K562 (cell line): ENCODE measurements around the gene HSD17B12. TPM values are rescaled to one million over a fixed set of nuclear protein-coding genes. Genes with fewer than 3 reads are reported as not detected.

ENCODE experiments used
- ATAC-seq: fragments of 200-7000 bp; cut with Tn5 transposase; 3 replicates; pipeline ENCODE4 v1.9.1; 2020; ENCODE audit warnings: moderate library complexity
- BruUV-seq: library from RNA; stranded (reverse); fragments of 400-500 nt; replicated peaks from 2 replicates; lab custom pipeline; 2021; lab: Mats Ljungman, UMichigan
- CTCF ChIA-PET: fragments of 300-600 bp; formaldehyde crosslinking; extraction: SDS; loops from one replicate; lab custom pipeline; 2021; ENCODE audit warnings: low intra/inter-chr PET ratio; lab: Yijun Ruan, JAX
- POLR2A ChIA-PET: fragments of 300-600, 350-650 bp; sonication (Branson Sonifier 250); formaldehyde crosslinking; extraction: SDS; loops from one replicate; lab custom pipeline; 2021; ENCODE audit warnings: antibody characterized with exemption, inconsistent platforms; lab: Yijun Ruan, JAX
- DNase-seq, 4 experiments: peaks; one replicate each; pipeline versions ENCODE4 v3.0.0 to v3.0.0-alpha.2; 2011 to 2018; ENCODE audit warnings: low spot score in 3 of 4, mixed read lengths in 3 of 4; ENCODE audit errors: extremely low read depth in 1 of 4
- FAIRE-seq: peaks from 2 replicates; lab custom pipeline; 2011; peaks lifted over from hg19 to GRCh38; lab: Jason Lieb, UNC
- H2AFZ ChIP-seq: 2 replicates; pipeline ENCODE4 v1.6.0; 2011; ENCODE audit warnings: low read depth, low read length, control low read depth, inconsistent platforms
- H3K27ac ChIP-seq: fragments of 200-600 bp; 3 replicates; pipeline ENCODE4 v1.8.0; 2011; ENCODE audit warnings: low read depth, mild to moderate bottlenecking, control low read depth, inconsistent platforms, low read length, moderate library complexity, mixed read lengths; ENCODE audit errors: extremely low read depth
- H3K27me3 ChIP-seq, 2 experiments: fragments of 300-600 bp in 1 of 2; 2 replicates in 1 of 2; 3 replicates in 1 of 2; pipeline versions ENCODE4 v1.6.0 to v1.8.0; 2011; ENCODE audit warnings: inconsistent platforms in 2 of 2, low read length in 2 of 2, mild to moderate bottlenecking in 1 of 2, mixed read lengths in 1 of 2, moderate library complexity in 1 of 2; ENCODE audit not compliant: control insufficient read depth in 2 of 2, insufficient read depth in 2 of 2
- H3K36me3 ChIP-seq: fragments of 300-600 bp; 3 replicates; pipeline ENCODE4 v1.8.0; 2011; ENCODE audit warnings: mild to moderate bottlenecking, low read length, inconsistent platforms; ENCODE audit not compliant: control insufficient read depth, insufficient read depth
- H3K4me1 ChIP-seq, 2 experiments: fragments of 200-600 bp in 1 of 2; replicated peaks in 1 of 2; 2 replicates in 1 of 2; 3 replicates in 1 of 2; pipeline versions ENCODE4 v1.5.1 to v1.8.0; 2011; ENCODE audit warnings: inconsistent platforms in 2 of 2, low read length in 2 of 2, mild to moderate bottlenecking in 1 of 2, mixed read lengths in 1 of 2, moderate library complexity in 1 of 2; ENCODE audit not compliant: control insufficient read depth in 2 of 2, insufficient read depth in 2 of 2
- H3K4me2 ChIP-seq: 2 replicates; pipeline ENCODE4 v1.6.1; 2011; ENCODE audit warnings: low read length, control low read depth, inconsistent platforms, mixed read lengths; ENCODE audit not compliant: insufficient read depth
- H3K4me3 ChIP-seq: fragments of 200-600 bp; sonication (generic), shearing (Covaris generic); 2 replicates; pipeline ENCODE4 v1.5.1; 2016; ENCODE audit warnings: control low read depth, inconsistent platforms
- H3K79me2 ChIP-seq: fragments of 200-600 bp; 3 replicates; pipeline ENCODE4 v1.8.0; 2011; ENCODE audit warnings: low read length, inconsistent platforms; ENCODE audit not compliant: control insufficient read depth, insufficient read depth
- H3K9ac ChIP-seq, 2 experiments: 2 replicates each; pipeline versions ENCODE4 v1.6.0 to v1.6.1; 2011; ENCODE audit warnings: low read depth in 2 of 2, low read length in 2 of 2, control low read depth in 1 of 2, inconsistent platforms in 1 of 2, mild to moderate bottlenecking in 1 of 2, mixed read lengths in 1 of 2; ENCODE audit not compliant: insufficient read depth in 1 of 2
- H3K9me1 ChIP-seq: one replicate; pipeline ENCODE4 v1.6.0; 2011; ENCODE audit warnings: inconsistent platforms, mild to moderate bottlenecking, low read length, moderate library complexity; ENCODE audit not compliant: control insufficient read depth, insufficient read depth
- H3K9me3 ChIP-seq: replicated peaks from 2 replicates; pipeline ENCODE4 v1.5.1; 2011; ENCODE audit warnings: low read depth, low read length, inconsistent platforms; ENCODE audit not compliant: control insufficient read depth, insufficient read depth
- H4K20me1 ChIP-seq: replicated peaks from 2 replicates; pipeline ENCODE4 v1.6.1; 2011; ENCODE audit warnings: low read length, inconsistent platforms, mixed read lengths; ENCODE audit not compliant: control insufficient read depth, insufficient read depth
- HLTF ChIP-seq: fragments of 450-650 bp; IDR thresholded peaks from 2 replicates; pipeline ENCODE4 v1.6.1; 2016
- MAFK ChIP-seq: IDR thresholded peaks from 2 replicates; pipeline ENCODE4 v1.6.1; 2011; ENCODE audit warnings: low read length, improper control_type of control experiment
- THRA ChIP-seq: fragments of 450-650 bp; IDR thresholded peaks from 2 replicates; pipeline ENCODE4 v1.6.1; 2017; ENCODE audit warnings: mild to moderate bottlenecking, moderate library complexity
- ZNF121 ChIP-seq: sonication (generic); formaldehyde crosslinking; conservative IDR thresholded peaks from 2 replicates; pipeline ENCODE4 v1.8.0; 2022; ENCODE audit warnings: missing genetic modification reagents
- WGBS: fragments of 100-300 bp; shearing (Covaris generic); methylation state at CpG from one replicate; pipeline ENCODE4 v1.1.6; 2016; ENCODE audit warnings: low coverage, mixed read lengths; ENCODE audit not compliant: insufficient coverage; ENCODE audit errors: missing lambda C conversion rate; 5-methylcytosine and 5-hydroxymethylcytosine counted together
- in situ Hi-C: fragments of 300-500 bp; cut with MboI; formaldehyde crosslinking; loops from 4 replicates; pipeline ENCODE4 v1.15.0; 2018; ENCODE audit warnings: inconsistent platforms, mixed read lengths
- intact Hi-C: fragments of 100-400 bp; cut with micrococcal nuclease; formaldehyde crosslinking; loops from 2 replicates; pipeline ENCODE4 v1.14.2; 2022
- polyA plus RNA-seq, 8 experiments: library from polyadenylated mRNA; depleted of rRNA in 4 of 8; stranded (reverse) in 5 of 8; unstranded in 3 of 8; fragments of >200 nt; fragmentation: Nextera tagmentation in 2 of 8; fragmentation: Illumina TruSeq in 1 of 8; extraction: Ambion mirVana in 2 of 8; extraction: Trizol in 1 of 8; gene quantifications; 2 replicates each; pipeline versions ENCODE4 v1.2.1 to v1.2.3, GENCODE V29; 2011 to 2014; ENCODE audit warnings: inconsistent platforms in 1 of 8, missing spikeins in 1 of 8
- total RNA-seq, 7 experiments: library from RNA; depleted of rRNA in 6 of 7; stranded (reverse); fragments of >200 nt in 6 of 7; fragmentation: Illumina TruSeq in 2 of 7; extraction: Trizol in 2 of 7; gene quantifications; 2 replicates each; pipeline versions ENCODE4 v1.2.1 to v1.2.3, GENCODE V29; 2011 to 2021; ENCODE audit warnings: low replicate concordance in 1 of 7

HSD17B12 gene
- total and polyA plus RNA-seq, 9 of the 15 experiments (the other 6 are each of a cell fraction or from before 2014, with no cell fraction given): 9.1 to 34.5 (median 23.3) TPM

DNA sequence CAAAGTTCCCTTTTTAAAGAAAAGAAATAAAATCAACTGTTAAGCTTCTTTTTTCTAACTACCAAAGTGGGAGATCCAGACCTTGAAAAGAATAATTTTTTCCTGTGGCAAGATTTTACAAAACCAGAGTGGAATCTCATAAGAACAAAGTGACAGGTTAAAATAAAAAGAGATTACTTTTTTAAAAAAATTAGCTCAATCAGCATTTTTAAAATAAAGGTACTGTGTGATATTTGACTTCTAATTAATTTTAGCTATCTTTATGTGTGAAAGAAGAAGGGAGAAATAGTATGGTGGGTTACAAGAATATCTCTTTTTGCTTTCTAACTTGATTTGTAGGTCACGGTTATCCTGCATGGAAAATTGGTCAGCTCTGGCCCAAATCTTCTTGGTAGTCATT lies 107.3 kb downstream of the HSD17B12 start (continued):
- TF ChIP-seq MAFK: peak; percentile 78; the same call in 1 of the 2 replicates

GRCh38 chr11:43788421-43788820 lies 107.9 kb downstream of the HSD17B12 start:
- intact Hi-C loops (no loop called here), in situ Hi-C loops (no loop called here)
- Histone ChIP-seq H2AFZ (no peak overlapping the region), H3K4me1 (no peaks in the 10 kb centered on the region), H3K4me3 (no peak overlapping the region), H4K20me1 (no peaks in the 10 kb centered on the region), H3K4me2 (no peak overlapping the region), H3K79me2 (no peaks in the 10 kb centered on the region), H3K9ac (no peak overlapping the region), H3K9me3 (peaks cover 7% of the 10 kb centered on the region), H3K27me3 (no peaks in the 10 kb centered on the region), H3K36me3 (no peaks in the 10 kb centered on the region), H3K9me1 (no peaks in the 10 kb centered on the region), H3K27ac (no peak overlapping the region)
- TF ChIP-seq ZNF121 (no peak), HLTF (no peak), THRA (no peak)
- DNase-seq (no peak), ATAC-seq (no peak), FAIRE-seq (no peak)
- ChIA-PET CTCF (no interaction called here), POLR2A (no interaction called here)
- BruUV-seq: no TSS peak
- WGBS: 25% methylated on average over 3 of the region's 3 CpGs
